ENCODE data around the gene FAHD1.
A peak's percentile ranks its signal among the peaks of the same experiment; 100 is the strongest.

Gene FAHD1

DNA sequence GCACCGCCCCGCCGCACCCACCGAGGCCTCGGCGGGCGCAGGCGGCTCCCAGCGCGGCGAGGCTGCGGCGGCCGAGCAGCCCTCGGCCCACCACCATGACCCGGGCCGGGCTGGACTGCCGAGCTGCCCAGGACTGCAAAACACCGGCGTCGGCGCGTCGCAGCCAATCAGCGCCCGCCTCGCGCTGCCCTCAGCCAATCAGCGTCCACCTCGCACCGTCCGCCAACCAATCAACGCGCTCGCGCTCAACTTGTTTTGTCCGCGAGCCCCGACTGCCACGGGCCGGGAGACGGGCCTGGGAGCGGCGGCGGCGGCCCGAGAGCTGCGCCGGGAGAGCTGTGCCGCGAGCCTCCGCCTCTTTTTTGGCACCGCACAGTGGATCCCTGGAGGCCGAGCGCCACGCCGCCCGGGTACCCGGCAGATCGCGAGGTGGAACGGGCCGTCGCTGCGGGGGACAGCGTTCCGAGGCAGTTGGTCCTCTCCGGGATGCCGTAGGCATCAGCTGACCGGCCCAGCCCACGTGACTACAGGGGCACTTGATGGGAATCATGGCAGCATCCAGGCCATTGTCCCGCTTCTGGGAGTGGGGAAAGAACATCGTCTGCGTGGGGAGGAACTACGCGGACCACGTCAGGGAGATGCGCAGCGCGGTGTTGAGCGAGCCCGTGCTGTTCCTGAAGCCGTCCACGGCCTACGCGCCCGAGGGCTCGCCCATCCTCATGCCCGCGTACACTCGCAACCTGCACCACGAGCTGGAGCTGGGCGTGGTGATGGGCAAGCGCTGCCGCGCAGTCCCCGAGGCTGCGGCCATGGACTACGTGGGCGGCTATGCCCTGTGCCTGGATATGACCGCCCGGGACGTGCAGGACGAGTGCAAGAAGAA, at the start of gene FAHD1, which contains the start of gene HAGH:
Gene FAHD1, plus strand, starts transcription at position 516 of the 883 bp plus-strand sequence. Its CDS starts 33 bp downstream, at position 549.
Gene HAGH, minus strand, starts transcription at position 135 of the 883 bp plus-strand sequence. Its CDS starts 38 bp downstream, at position 97.
- Histone ChIP-seq H3K4me1 (ENCODE audit: control insufficient read depth in 1 of 2, insufficient read depth in 2 of 2, low read length in 2 of 2) (peaks cover 40 to 55% of the 10 kb centered on the region in 2 donors), H3K27ac (ENCODE audit: low read depth, low read length) (peak within 1 kb of the TSS; percentile 82), H3K9me3 (ENCODE audit: control insufficient read depth in 1 of 2, low read length in 2 of 2) (no peaks in the 10 kb centered on the region), H3K9ac (ENCODE audit: low read depth in 1 of 2, low read length in 2 of 2) (peak within 1 kb of the TSS; percentile 85 to 99), H3K27me3 (ENCODE audit: control insufficient read depth in 1 of 2, insufficient read depth in 2 of 2, low read length in 2 of 2) (no peaks in the 10 kb centered on the region), H3K4me3 (ENCODE audit: low read depth in 1 of 2, low read length in 2 of 2) (peak within 1 kb of the TSS; percentile 99 to 100), H3K36me3 (ENCODE audit: control insufficient read depth in 1 of 2, insufficient read depth in 2 of 2, low read length in 2 of 2) (peaks cover 5 to 9% of the 10 kb centered on the region in 2 donors)

DNA sequence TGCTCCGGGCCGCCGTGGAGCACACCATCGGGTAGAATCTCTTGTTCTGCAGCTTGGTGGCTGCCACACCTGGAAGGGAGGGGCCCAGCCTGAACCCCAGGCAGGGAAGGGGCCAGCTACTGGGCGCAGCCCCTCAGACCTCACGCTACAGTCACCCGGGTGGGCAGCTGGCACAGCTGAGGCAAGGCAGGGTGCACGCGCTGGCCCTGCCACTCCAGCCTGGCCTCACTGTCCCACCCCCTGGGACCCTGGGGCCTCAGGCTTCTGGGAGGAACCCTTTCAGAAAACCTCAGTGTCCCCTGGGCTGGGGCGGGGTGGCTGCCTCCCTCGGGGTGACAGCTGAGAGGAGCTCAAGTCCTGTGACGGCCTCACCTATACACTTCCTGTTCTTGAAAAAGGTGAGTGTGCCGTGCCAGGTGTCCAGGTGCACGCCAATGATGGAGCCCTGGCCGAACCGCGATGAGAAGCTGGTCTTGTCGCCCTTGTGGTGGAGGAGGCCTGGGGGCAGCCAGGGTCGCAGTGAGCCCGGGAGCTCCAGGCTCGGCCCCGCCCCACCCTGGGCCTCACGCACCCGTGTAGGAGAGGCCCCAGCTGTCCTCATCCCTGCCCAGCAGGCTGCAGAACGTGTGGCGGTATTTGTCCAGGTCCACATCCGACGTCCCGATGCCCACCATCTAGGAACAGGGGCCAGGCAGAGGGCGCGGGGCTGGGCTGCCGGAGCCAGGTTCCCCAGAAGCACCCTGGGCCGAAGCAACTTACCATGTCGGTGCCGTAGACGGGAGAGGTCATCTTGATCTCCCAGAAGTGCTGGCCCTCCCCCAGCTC, 49.4 kb upstream of the FAHD1 start:
- H3K4me3 ChIP-seq (ENCODE audit: low read depth in 1 of 2, low read length in 2 of 2): no peak overlapping the region
- H3K9ac ChIP-seq (ENCODE audit: low read depth in 1 of 2, low read length in 2 of 2): no peak overlapping the region
- H3K27me3 ChIP-seq (ENCODE audit: control insufficient read depth in 1 of 2, insufficient read depth in 2 of 2, low read length in 2 of 2): no peaks in the 10 kb centered on the region
- peaks cover 20 to 27% of the 10 kb centered on the region in 2 donors for H3K4me1 ChIP-seq (ENCODE audit: control insufficient read depth in 1 of 2, insufficient read depth in 2 of 2, low read length in 2 of 2)
- H3K36me3 ChIP-seq (ENCODE audit: control insufficient read depth in 1 of 2, insufficient read depth in 2 of 2, low read length in 2 of 2): peaks cover 7 to 51% of the 10 kb centered on the region in 2 donors
- no peaks in the 10 kb centered on the region for H3K9me3 ChIP-seq (ENCODE audit: control insufficient read depth in 1 of 2, low read length in 2 of 2)
- H3K27ac ChIP-seq (ENCODE audit: low read depth, low read length): no peak overlapping the region

DNA sequence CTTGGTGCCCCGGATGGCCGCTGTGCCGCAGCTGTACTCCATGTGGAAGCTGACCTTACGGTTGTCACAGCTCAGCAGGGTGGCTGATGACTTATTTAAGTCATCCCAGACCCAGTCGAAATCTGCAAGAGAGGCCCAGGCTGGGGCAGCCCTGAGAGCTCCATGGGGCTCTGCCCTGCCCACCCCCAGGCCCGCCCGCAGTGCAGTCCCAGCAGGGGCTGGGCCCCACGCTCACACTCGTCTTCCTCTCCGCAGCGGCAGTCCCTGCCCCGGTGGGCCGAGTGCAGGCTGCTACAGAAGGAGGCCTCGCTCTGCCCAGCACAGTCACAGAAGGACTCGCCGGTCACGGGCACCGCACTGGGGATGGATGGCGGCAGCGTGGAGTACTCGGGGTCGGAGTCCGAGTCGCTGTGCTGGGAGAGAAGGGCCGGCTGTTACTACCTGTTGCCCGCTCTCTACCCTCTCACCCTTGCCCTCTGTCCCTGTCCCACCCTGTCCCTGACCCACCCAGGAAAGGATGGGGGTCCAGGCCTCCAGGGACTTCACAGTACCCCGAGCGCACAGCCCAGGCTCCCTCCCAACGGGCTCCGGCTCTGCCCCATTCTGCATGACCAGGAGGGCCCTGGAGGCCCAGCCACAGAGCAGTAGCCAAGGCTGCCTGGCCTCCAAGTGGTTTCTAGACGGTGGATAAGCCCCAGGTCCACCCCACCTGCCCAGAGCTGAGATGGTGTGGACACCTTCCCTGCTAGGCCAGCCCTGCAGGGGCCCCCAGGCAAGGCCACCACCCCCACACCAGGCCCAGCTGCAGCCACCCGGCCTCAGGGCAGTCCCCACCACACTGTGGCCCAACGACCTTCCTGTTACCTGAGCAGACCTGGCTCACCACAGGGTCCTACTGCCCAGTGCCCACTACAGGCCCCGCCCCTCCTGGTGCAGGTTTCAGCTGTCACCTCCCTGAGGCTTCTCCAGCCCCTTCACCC, 48.5 kb upstream of the FAHD1 start:
- Histone ChIP-seq H3K27ac (ENCODE audit: low read depth, low read length) (no peak overlapping the region), H3K9me3 (ENCODE audit: control insufficient read depth in 1 of 2, low read length in 2 of 2) (no peaks in the 10 kb centered on the region), H3K4me1 (ENCODE audit: control insufficient read depth in 1 of 2, insufficient read depth in 2 of 2, low read length in 2 of 2) (peaks cover 20 to 27% of the 10 kb centered on the region in 2 donors), H3K9ac (ENCODE audit: low read depth in 1 of 2, low read length in 2 of 2) (no peak overlapping the region), H3K4me3 (ENCODE audit: low read depth in 1 of 2, low read length in 2 of 2) (no peak overlapping the region), H3K36me3 (ENCODE audit: control insufficient read depth in 1 of 2, insufficient read depth in 2 of 2, low read length in 2 of 2) (peaks cover 7 to 51% of the 10 kb centered on the region in 2 donors), H3K27me3 (ENCODE audit: control insufficient read depth in 1 of 2, insufficient read depth in 2 of 2, low read length in 2 of 2) (no peaks in the 10 kb centered on the region)

DNA sequence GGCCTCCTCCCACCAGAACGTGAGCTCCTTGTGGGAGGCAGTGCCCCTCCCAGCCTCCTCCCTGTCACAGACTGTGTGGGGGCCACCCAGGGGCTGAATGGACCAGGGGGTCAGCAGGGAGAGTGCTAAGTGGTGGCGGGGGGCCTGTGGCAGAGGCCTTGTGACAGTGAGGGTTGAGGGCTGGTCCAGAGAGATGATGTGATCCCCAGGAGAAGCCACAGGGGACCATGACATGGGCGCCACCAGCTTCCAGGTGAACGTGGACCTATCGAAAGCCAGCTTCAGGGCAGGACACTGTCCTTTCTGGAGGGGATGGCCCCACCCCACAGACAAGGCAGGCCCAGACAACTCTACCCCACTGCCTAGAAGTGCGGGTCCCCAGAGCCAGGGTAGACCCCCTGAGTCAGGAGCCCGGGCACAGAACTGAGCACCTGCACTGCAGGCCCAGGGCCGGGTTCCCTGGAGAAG, 47.7 kb upstream of the FAHD1 start:
- Histone ChIP-seq H3K27ac (ENCODE audit: low read depth, low read length) (no peak overlapping the region), H3K36me3 (ENCODE audit: control insufficient read depth in 1 of 2, insufficient read depth in 2 of 2, low read length in 2 of 2) (peaks cover 7 to 51% of the 10 kb centered on the region in 2 donors), H3K4me1 (ENCODE audit: control insufficient read depth in 1 of 2, insufficient read depth in 2 of 2, low read length in 2 of 2) (peaks cover 14 to 25% of the 10 kb centered on the region in 2 donors), H3K4me3 (ENCODE audit: low read depth in 1 of 2, low read length in 2 of 2) (no peak overlapping the region), H3K9ac (ENCODE audit: low read depth in 1 of 2, low read length in 2 of 2) (no peak overlapping the region), H3K27me3 (ENCODE audit: control insufficient read depth in 1 of 2, insufficient read depth in 2 of 2, low read length in 2 of 2) (no peaks in the 10 kb centered on the region), H3K9me3 (ENCODE audit: control insufficient read depth in 1 of 2, low read length in 2 of 2) (no peaks in the 10 kb centered on the region)

DNA sequence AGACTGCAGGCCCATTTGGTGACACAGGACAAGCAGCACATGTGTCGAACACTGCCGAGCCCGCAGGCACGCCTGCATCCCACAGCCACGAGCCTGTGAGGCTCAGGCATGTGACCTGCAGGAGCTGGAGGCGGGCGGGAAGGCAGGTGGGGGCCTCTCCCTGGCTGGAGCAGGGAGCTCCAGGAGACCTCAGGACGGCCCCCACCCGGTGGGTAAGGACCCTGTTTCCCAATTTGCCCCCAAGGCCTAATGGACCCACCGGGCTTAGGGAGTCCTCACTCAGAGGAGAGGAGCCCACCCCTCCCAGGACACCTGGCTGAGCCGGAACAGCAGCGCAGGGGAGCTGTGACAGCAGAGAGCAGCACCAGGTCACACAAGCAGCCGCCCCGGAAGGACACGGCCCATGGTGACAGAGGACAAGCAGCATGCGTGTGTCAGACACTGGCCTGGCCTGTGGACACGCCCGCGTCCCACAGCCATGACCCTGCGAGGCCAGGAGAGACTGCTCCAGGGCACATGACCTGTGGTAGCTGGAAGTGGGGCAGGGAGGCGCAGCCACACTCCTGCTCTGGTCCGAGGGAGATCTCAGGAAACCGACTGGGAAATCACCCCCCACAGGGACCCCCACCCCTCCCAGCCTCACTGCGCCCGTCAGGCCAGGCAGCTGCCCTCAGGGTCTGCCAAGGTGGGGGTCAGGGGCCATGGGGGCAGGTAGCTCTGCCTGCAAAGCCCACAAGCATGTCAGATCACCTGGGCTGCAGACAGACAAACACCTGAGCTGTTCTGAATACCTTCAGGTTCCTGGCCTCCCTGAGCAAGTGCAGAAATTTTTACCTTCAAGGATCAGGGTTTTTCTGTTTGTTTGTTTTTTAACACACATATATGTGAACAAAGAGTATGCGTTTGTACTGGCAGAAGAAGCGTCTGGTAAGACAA, 47.0 kb upstream of the FAHD1 start:
- no peak overlapping the region for H3K27ac ChIP-seq (ENCODE audit: low read depth, low read length)
- no peak overlapping the region for H3K9ac ChIP-seq (ENCODE audit: low read depth in 1 of 2, low read length in 2 of 2)
- peaks cover 8 to 20% of the 10 kb centered on the region in 2 donors for H3K4me1 ChIP-seq (ENCODE audit: control insufficient read depth in 1 of 2, insufficient read depth in 2 of 2, low read length in 2 of 2)
- no peak overlapping the region for H3K4me3 ChIP-seq (ENCODE audit: low read depth in 1 of 2, low read length in 2 of 2)
- no peaks in the 10 kb centered on the region for H3K9me3 ChIP-seq (ENCODE audit: control insufficient read depth in 1 of 2, low read length in 2 of 2)
- H3K27me3 ChIP-seq (ENCODE audit: control insufficient read depth in 1 of 2, insufficient read depth in 2 of 2, low read length in 2 of 2): no peaks in the 10 kb centered on the region
- peaks cover 7 to 51% of the 10 kb centered on the region in 2 donors for H3K36me3 ChIP-seq (ENCODE audit: control insufficient read depth in 1 of 2, insufficient read depth in 2 of 2, low read length in 2 of 2)

DNA sequence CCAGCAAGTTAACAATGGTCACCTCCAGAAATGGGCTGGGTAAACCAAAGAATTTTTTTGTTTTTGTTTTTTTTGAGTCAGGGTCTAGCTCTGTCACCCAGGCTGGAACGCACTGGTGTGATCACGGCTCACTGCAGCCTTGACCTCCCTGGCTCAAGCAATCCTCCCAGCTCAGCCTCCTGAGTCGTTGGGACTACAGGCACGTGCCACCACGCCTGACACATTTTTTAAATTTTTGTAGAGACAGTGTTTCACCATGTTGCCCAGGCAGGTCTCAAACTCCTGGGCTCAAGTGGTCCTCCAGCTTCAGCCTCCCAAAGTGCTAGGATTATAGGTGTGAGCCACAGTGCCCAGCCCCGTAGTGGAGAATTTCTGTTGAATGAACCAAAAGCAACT, 46.3 kb upstream of the FAHD1 start:
- H3K4me3 ChIP-seq (ENCODE audit: low read depth in 1 of 2, low read length in 2 of 2): no peak overlapping the region
- H3K9ac ChIP-seq (ENCODE audit: low read depth in 1 of 2, low read length in 2 of 2): no peak overlapping the region
- peaks cover 7 to 48% of the 10 kb centered on the region in 2 donors for H3K36me3 ChIP-seq (ENCODE audit: control insufficient read depth in 1 of 2, insufficient read depth in 2 of 2, low read length in 2 of 2)
- no peak overlapping the region for H3K27ac ChIP-seq (ENCODE audit: low read depth, low read length)
- peaks cover 8 to 23% of the 10 kb centered on the region in 2 donors for H3K4me1 ChIP-seq (ENCODE audit: control insufficient read depth in 1 of 2, insufficient read depth in 2 of 2, low read length in 2 of 2)
- no peaks in the 10 kb centered on the region for H3K9me3 ChIP-seq (ENCODE audit: control insufficient read depth in 1 of 2, low read length in 2 of 2)
- H3K27me3 ChIP-seq (ENCODE audit: control insufficient read depth in 1 of 2, insufficient read depth in 2 of 2, low read length in 2 of 2): no peaks in the 10 kb centered on the region

DNA sequence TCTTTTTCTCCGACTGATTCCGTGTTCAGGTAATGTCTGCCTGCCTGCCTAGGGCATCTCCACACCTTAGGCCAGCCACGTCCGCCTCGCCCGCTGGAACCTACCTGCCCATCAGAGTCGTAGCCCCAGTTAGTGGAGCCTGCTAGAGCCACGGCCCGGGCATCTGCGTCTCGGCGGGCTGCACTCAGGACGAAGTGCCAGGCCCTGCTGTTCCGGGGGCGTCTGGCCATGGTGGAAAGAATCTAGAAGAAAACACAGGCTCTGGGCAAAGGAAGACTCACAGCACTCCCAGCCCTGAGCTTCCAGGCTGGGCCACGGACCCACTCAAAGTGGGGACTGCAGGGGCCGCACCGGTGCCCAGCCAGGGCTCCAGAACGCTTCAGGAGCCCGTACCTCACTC, 45.8 kb upstream of the FAHD1 start:
- H3K9me3 ChIP-seq (ENCODE audit: control insufficient read depth in 1 of 2, low read length in 2 of 2): no peaks in the 10 kb centered on the region
- no peaks in the 10 kb centered on the region for H3K27me3 ChIP-seq (ENCODE audit: control insufficient read depth in 1 of 2, insufficient read depth in 2 of 2, low read length in 2 of 2)
- peak overlapping the region; percentile 76 to 80 for H3K4me3 ChIP-seq (ENCODE audit: low read depth in 1 of 2, low read length in 2 of 2)
- H3K4me1 ChIP-seq (ENCODE audit: control insufficient read depth in 1 of 2, insufficient read depth in 2 of 2, low read length in 2 of 2): peaks cover 8 to 23% of the 10 kb centered on the region in 2 donors
- peak overlapping the region; percentile 48 to 63 for H3K9ac ChIP-seq (ENCODE audit: low read depth in 1 of 2, low read length in 2 of 2)
- peaks cover 4 to 46% of the 10 kb centered on the region in 2 donors for H3K36me3 ChIP-seq (ENCODE audit: control insufficient read depth in 1 of 2, insufficient read depth in 2 of 2, low read length in 2 of 2)
- no peak overlapping the region for H3K27ac ChIP-seq (ENCODE audit: low read depth, low read length)

DNA sequence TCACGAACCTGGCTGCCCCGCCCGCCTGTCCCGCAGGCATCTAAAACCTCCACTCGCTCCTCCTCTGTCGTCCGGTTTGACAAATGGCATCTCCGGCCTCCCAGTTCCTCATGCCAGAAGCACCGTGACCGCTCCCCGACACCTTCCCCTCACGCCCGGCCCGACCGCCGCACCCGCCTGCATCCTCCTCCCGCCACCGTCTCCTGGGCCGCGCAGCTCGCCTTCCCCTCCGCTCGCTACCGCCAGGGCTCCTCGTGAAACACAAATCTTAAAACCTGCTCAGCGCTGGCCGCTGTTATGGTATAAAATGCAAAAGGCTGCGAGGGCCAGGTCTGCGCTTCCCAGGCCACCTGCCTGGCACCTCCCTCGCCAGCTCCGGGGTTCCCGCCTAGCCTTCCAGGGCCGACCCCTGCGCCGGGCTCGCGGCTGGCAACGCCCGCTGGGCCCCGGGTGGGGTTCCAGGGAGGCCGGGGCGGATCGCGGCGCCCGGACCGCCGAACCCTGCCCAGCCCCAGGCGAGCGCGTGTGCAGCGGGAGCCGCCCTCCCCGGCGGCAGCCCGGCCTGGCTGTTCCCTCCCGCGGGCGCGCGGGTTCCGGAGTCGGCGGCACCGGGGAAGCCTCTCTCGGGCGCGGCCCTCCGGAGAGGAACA, 45.1 kb upstream of the FAHD1 start:
- Histone ChIP-seq H3K27ac (ENCODE audit: low read depth, low read length) (peak overlapping the region; percentile 75), H3K27me3 (ENCODE audit: control insufficient read depth in 1 of 2, insufficient read depth in 2 of 2, low read length in 2 of 2) (no peaks in the 10 kb centered on the region), H3K9ac (ENCODE audit: low read depth in 1 of 2, low read length in 2 of 2) (peak overlapping the region; percentile 48 to 63), H3K9me3 (ENCODE audit: control insufficient read depth in 1 of 2, low read length in 2 of 2) (no peaks in the 10 kb centered on the region), H3K4me3 (ENCODE audit: low read depth in 1 of 2, low read length in 2 of 2) (peak overlapping the region; percentile 76 to 80), H3K4me1 (ENCODE audit: control insufficient read depth in 1 of 2, insufficient read depth in 2 of 2, low read length in 2 of 2) (peaks cover 8 to 23% of the 10 kb centered on the region in 2 donors), H3K36me3 (ENCODE audit: control insufficient read depth in 1 of 2, insufficient read depth in 2 of 2, low read length in 2 of 2) (peaks cover 4 to 47% of the 10 kb centered on the region in 2 donors)
